HepG2 (cell line): ENCODE measurements around the gene PSMC3IP. TPM values are rescaled to one million over a fixed set of nuclear protein-coding genes. Genes with fewer than 3 reads are reported as not detected.

Experiments used
- ELF1 ChIP-seq: sonication (generic); formaldehyde crosslinking; IDR thresholded peaks from 2 replicates; pipeline ENCODE4 v1.4.0; 2020; ENCODE audit warnings: missing genetic modification reagents
- EP300 ChIP-seq, 3 experiments: sonication (generic) in 1 of 3; formaldehyde crosslinking in 1 of 3; IDR thresholded peaks; 2 replicates each; pipeline versions ENCODE4 v1.5.1 to v1.6.1; 2011 to 2020; ENCODE audit warnings: low read depth in 2 of 3, low read length in 2 of 3, borderline replicate concordance in 1 of 3, improper control_type of control experiment in 1 of 3, mild to moderate bottlenecking in 1 of 3, missing genetic modification reagents in 1 of 3, moderate library complexity in 1 of 3
- NONO ChIP-seq, 2 experiments: fragments of 450-650 bp in 1 of 2; sonication (generic) in 1 of 2; formaldehyde crosslinking in 1 of 2; IDR thresholded peaks in 1 of 2; conservative IDR thresholded peaks in 1 of 2; 2 replicates each; pipeline versions ENCODE4 v1.6.1 to v1.8.0; 2017 to 2022; ENCODE audit warnings: mild to moderate bottlenecking in 1 of 2, missing genetic modification reagents in 1 of 2, moderate library complexity in 1 of 2
- PHF21A ChIP-seq: sonication (generic); formaldehyde crosslinking; IDR thresholded peaks from 2 replicates; pipeline ENCODE4 v1.5.0; 2020; ENCODE audit warnings: mild to moderate bottlenecking, missing genetic modification reagents
- POLR2A ChIP-seq, 2 experiments: IDR thresholded peaks; 2 replicates each; pipeline ENCODE4 v1.6.1; 2011; ENCODE audit warnings: low read depth in 2 of 2, low read length in 2 of 2, mild to moderate bottlenecking in 1 of 2, moderate library complexity in 1 of 2; ENCODE audit not compliant: insufficient read depth in 1 of 2
- SAFB2 ChIP-seq: sonication (generic); formaldehyde crosslinking; IDR thresholded peaks from 2 replicates; pipeline ENCODE4 v1.5.1; 2020; ENCODE audit warnings: missing genetic modification reagents, low read depth, mild to moderate bottlenecking, borderline replicate concordance
- SMAD1 ChIP-seq: sonication (generic); formaldehyde crosslinking; IDR thresholded peaks from 2 replicates; pipeline ENCODE4 v1.4.0; 2020; ENCODE audit warnings: missing genetic modification reagents, low read depth, mild to moderate bottlenecking, borderline replicate concordance
- SRSF9 ChIP-seq: fragments of 200-400 bp; formaldehyde crosslinking; IDR thresholded peaks from 2 replicates; pipeline ENCODE4 v1.6.1; 2018; ENCODE audit warnings: borderline replicate concordance, mild to moderate bottlenecking, low read depth, low read length; ENCODE audit not compliant: insufficient read depth, poor library complexity, severe bottlenecking
- STAG1 ChIP-seq: sonication (generic); formaldehyde crosslinking; IDR thresholded peaks from 2 replicates; pipeline ENCODE4 v1.4.0; 2020; ENCODE audit warnings: missing genetic modification reagents
- ZNF33A ChIP-seq: sonication (generic); formaldehyde crosslinking; IDR thresholded peaks from 2 replicates; pipeline ENCODE4 v1.5.1; 2020; ENCODE audit warnings: missing genetic modification reagents, mild to moderate bottlenecking, moderate library complexity, borderline replicate concordance
- ZNF33B ChIP-seq: sonication (generic); formaldehyde crosslinking; IDR thresholded peaks from 2 replicates; pipeline ENCODE4 v1.5.1; 2020; ENCODE audit warnings: mild to moderate bottlenecking, missing genetic modification reagents
- polyA plus RNA-seq, 8 experiments: library from polyadenylated mRNA; depleted of rRNA in 3 of 8; stranded (reverse) in 7 of 8; unstranded in 1 of 8; fragments of >200 nt; fragmentation: Illumina TruSeq in 4 of 8; extraction: Trizol in 4 of 8; gene quantifications; 2 replicates each; pipeline versions ENCODE4 v1.2.1 to v1.2.3, GENCODE V29; 2011 to 2016; ENCODE audit warnings: low read depth in 4 of 8, missing spikeins in 1 of 8, mixed read lengths in 1 of 8; ENCODE audit not compliant: insufficient read depth in 1 of 8
- total RNA-seq, 5 experiments: library from RNA; depleted of rRNA; stranded (reverse); fragments of >200 nt; fragmentation: Illumina TruSeq; extraction: Trizol; gene quantifications; 2 replicates each; pipeline ENCODE4 v1.2.3, GENCODE V29; 2016; ENCODE audit warnings: low read depth in 1 of 5
- TF ChIP-seq, protein P1 (sequence below): sonication (generic); formaldehyde crosslinking; conservative IDR thresholded peaks from 2 replicates; pipeline ENCODE4 v1.4.0; 2020; ENCODE audit warnings: mild to moderate bottlenecking, missing genetic modification reagents, moderate library complexity
- TF ChIP-seq, protein P2 (sequence below): sonication (generic); formaldehyde crosslinking; IDR thresholded peaks from 2 replicates; pipeline ENCODE4 v1.8.0; 2022; ENCODE audit warnings: missing genetic modification reagents, low read depth, mild to moderate bottlenecking, borderline replicate concordance
- TF ChIP-seq, protein P3 (sequence below): sonication (generic); formaldehyde crosslinking; IDR thresholded peaks from 2 replicates; pipeline ENCODE4 v1.8.0; 2023; ENCODE audit warnings: mild to moderate bottlenecking, missing genetic modification reagents
- TF ChIP-seq, protein P4 (sequence below): sonication (generic); formaldehyde crosslinking; IDR thresholded peaks from 2 replicates; pipeline ENCODE4 v1.4.0; 2020; ENCODE audit warnings: mild to moderate bottlenecking, missing genetic modification reagents
- TF ChIP-seq, protein P5 (sequence below): sonication (generic); formaldehyde crosslinking; IDR thresholded peaks from 2 replicates; pipeline ENCODE4 v1.4.0; 2020; ENCODE audit warnings: missing genetic modification reagents, borderline replicate concordance

PSMC3IP gene
- total and polyA plus RNA-seq, 2 of the 13 experiments (the other 11 are each of a cell fraction or from before 2014, with no cell fraction given), result 6.5 to 22.4 TPM

DNA sequence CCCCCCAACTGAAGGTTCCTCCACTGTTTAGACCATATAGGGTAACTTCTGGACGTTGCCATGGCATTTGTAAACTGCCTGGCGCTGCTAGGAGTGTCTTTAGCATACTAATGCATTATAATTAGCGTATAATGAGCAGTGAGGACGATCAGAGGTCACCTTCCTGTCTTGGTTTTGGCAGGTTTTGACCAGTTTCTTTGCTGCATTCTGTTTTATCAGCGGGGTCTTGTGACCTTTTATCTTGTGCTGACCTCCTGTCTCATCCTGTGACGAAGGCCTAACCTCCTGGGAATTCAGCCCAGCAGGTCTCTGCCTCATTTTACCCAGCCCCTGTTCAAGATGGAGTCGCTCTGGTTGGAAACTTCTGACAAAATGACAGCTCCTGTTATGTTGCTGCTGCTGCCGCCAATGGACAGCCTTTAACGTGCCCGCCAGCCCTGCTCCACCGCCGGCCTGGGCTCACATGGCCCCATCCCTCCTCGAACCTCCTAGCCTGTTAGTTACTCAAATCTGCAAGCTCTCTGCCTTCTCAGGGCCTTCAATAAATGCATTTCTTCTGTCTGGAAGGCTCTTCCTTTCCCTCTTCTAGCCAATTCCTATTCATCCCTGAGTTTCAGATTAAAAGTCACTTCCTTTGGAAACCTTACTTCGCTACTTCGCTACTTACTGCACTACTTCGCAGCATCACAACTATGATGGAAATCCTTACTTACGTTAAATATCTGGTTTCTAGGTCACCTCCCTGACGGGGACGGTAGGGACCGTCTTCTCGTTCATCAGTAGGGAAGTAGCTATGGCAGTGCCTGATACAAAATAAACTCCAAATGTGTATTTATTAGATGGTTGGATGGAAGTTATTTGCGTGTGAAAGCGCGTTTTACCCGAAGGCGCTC, 42.1 kb downstream of the PSMC3IP start (continued):
- TF ChIP-seq STAG1 (CRISPR knock-in tag), result no peak
- TF ChIP-seq, protein P1, sequence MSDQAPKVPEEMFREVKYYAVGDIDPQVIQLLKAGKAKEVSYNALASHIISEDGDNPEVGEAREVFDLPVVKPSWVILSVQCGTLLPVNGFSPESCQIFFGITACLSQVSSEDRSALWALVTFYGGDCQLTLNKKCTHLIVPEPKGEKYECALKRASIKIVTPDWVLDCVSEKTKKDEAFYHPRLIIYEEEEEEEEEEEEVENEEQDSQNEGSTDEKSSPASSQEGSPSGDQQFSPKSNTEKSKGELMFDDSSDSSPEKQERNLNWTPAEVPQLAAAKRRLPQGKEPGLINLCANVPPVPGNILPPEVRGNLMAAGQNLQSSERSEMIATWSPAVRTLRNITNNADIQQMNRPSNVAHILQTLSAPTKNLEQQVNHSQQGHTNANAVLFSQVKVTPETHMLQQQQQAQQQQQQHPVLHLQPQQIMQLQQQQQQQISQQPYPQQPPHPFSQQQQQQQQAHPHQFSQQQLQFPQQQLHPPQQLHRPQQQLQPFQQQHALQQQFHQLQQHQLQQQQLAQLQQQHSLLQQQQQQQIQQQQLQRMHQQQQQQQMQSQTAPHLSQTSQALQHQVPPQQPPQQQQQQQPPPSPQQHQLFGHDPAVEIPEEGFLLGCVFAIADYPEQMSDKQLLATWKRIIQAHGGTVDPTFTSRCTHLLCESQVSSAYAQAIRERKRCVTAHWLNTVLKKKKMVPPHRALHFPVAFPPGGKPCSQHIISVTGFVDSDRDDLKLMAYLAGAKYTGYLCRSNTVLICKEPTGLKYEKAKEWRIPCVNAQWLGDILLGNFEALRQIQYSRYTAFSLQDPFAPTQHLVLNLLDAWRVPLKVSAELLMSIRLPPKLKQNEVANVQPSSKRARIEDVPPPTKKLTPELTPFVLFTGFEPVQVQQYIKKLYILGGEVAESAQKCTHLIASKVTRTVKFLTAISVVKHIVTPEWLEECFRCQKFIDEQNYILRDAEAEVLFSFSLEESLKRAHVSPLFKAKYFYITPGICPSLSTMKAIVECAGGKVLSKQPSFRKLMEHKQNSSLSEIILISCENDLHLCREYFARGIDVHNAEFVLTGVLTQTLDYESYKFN (CRISPR knock-in tag), result peak; percentile 29; the same call in 1 of the 2 replicates
- TF ChIP-seq, protein P2, sequence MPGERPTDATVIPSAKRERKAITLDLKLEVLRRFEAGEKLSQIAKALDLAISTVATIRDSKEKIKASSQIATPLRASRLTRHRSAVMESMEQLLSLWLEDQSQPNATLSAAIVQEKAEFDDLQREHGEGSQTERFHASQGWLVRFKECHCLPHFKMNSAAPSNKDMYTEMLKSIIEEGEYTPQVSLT (CRISPR knock-in tag), result no peak
- TF ChIP-seq, protein P3, sequence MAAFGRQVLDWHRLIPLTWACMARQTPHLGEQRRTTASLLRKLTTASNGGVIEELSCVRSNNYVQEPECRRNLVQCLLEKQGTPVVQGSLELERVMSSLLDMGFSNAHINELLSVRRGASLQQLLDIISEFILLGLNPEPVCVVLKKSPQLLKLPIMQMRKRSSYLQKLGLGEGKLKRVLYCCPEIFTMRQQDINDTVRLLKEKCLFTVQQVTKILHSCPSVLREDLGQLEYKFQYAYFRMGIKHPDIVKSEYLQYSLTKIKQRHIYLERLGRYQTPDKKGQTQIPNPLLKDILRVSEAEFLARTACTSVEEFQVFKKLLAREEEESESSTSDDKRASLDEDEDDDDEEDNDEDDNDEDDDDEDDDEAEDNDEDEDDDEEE, result 0 out of 2 replicates have a peak, but pooled peaks have one; percentile 7
- TF ChIP-seq SMAD1 (CRISPR knock-in tag), result no peak; the same call in 1 of the 2 replicates
- TF ChIP-seq PHF21A (CRISPR knock-in tag), result peak; percentile 18; the same call in 1 of the 2 replicates
- TF ChIP-seq EP300 (IDR thresholded peaks at IDR 0.05; ENCODE audit: low read depth in 2 of 2, low read length in 2 of 2), result no peak
- 0 out of 2 replicates have a peak, but pooled peaks have one; percentile 2 for TF ChIP-seq EP300 (CRISPR knock-in tag; IDR thresholded peaks at IDR 0.05; ENCODE audit: borderline replicate concordance)
- peak in 1 of 2 experiments; percentile 70; a peak in 1 of 4 replicates for TF ChIP-seq POLR2A (IDR thresholded peaks at IDR 0.05; ENCODE audit: insufficient read depth in 1 of 2, low read depth in 2 of 2, low read length in 2 of 2)
- TF ChIP-seq ZNF33A, result peak; percentile 94; the same call in 1 of the 2 replicates
- peak; percentile 84; the same call in 1 of the 2 replicates for TF ChIP-seq SAFB2 (CRISPR knock-in tag)
- peak; percentile 24; the same call in 1 of the 2 replicates for TF ChIP-seq ZNF33B
- no peak for TF ChIP-seq ELF1
- TF ChIP-seq, protein P4, sequence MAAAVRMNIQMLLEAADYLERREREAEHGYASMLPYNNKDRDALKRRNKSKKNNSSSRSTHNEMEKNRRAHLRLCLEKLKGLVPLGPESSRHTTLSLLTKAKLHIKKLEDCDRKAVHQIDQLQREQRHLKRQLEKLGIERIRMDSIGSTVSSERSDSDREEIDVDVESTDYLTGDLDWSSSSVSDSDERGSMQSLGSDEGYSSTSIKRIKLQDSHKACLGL (CRISPR knock-in tag), result no peak
- no peak for TF ChIP-seq SRSF9
- no peak for TF ChIP-seq NONO (IDR thresholded peaks at IDR 0.05)
- TF ChIP-seq NONO (CRISPR knock-in tag; conservative IDR thresholded peaks at IDR 0.05), result no peak; the same call in 1 of the 2 replicates
- TF ChIP-seq, protein P5, sequence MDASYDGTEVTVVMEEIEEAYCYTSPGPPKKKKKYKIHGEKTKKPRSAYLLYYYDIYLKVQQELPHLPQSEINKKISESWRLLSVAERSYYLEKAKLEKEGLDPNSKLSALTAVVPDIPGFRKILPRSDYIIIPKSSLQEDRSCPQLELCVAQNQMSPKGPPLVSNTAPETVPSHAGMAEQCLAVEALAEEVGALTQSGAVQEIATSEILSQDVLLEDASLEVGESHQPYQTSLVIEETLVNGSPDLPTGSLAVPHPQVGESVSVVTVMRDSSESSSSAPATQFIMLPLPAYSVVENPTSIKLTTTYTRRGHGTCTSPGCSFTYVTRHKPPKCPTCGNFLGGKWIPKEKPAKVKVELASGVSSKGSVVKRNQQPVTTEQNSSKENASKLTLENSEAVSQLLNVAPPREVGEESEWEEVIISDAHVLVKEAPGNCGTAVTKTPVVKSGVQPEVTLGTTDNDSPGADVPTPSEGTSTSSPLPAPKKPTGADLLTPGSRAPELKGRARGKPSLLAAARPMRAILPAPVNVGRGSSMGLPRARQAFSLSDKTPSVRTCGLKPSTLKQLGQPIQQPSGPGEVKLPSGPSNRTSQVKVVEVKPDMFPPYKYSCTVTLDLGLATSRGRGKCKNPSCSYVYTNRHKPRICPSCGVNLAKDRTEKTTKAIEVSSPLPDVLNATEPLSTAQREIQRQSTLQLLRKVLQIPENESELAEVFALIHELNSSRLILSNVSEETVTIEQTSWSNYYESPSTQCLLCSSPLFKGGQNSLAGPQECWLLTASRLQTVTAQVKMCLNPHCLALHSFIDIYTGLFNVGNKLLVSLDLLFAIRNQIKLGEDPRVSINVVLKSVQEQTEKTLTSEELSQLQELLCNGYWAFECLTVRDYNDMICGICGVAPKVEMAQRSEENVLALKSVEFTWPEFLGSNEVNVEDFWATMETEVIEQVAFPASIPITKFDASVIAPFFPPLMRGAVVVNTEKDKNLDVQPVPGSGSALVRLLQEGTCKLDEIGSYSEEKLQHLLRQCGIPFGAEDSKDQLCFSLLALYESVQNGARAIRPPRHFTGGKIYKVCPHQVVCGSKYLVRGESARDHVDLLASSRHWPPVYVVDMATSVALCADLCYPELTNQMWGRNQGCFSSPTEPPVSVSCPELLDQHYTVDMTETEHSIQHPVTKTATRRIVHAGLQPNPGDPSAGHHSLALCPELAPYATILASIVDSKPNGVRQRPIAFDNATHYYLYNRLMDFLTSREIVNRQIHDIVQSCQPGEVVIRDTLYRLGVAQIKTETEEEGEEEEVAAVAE (CRISPR knock-in tag), result peak; percentile 73; the same call in 1 of the 2 replicates
